Measurements from ENCODE around the gene PTPN20.

The PTPN20 gene

GRCh38 chr10:47049906-47050305 is 138.7 kb downstream of the PTPN20 start:
- Histone ChIP-seq H3K4me2 (ENCODE audit: low read depth, low read length, poor library complexity, severe bottlenecking) (no peak overlapping the region), H3K27me3 (ENCODE audit: insufficient read depth, low read length, poor library complexity, severe bottlenecking) (no peaks in the 10 kb centered on the region), H3K79me2 (ENCODE audit: insufficient read depth, low read length) (no peaks in the 10 kb centered on the region), H4K20me1 (ENCODE audit: insufficient read depth, low read length, poor library complexity, severe bottlenecking) (no peaks in the 10 kb centered on the region), H3F3A (ENCODE audit: low read depth) (no peaks in the 10 kb centered on the region), H3K4me1 (ENCODE audit: insufficient read depth, low read length, poor library complexity, severe bottlenecking) (peaks cover 21% of the 10 kb centered on the region), H3K9me2 (replicated peaks; ENCODE audit: low read depth, low read length) (no peaks in the 10 kb centered on the region), H3K4me3 (ENCODE audit: low read length, poor library complexity, severe bottlenecking) (no peak overlapping the region), H3K9me3 (ENCODE audit: insufficient read depth, low read depth, low read length) (no peaks in the 10 kb centered on the region), H3K36me3 (ENCODE audit: insufficient read depth, low read length) (no peaks in the 10 kb centered on the region), H3K9ac (ENCODE audit: low read depth, low read length, poor library complexity, severe bottlenecking) (no peak overlapping the region), H2AFZ (ENCODE audit: low read length) (no peak overlapping the region)
- TF ChIP-seq CTCF (conservative IDR thresholded peaks at IDR 0.05; ENCODE audit: low read length) (no peak), EZH2phosphoT487 (IDR thresholded peaks at IDR 0.05; ENCODE audit: borderline replicate concordance) (no peak)

- Histone ChIP-seq H3K4me3 (ENCODE audit: low read length, poor library complexity, severe bottlenecking) (no peak overlapping the region), H3F3A (ENCODE audit: low read depth) (no peaks in the 10 kb centered on the region), H4K20me1 (ENCODE audit: insufficient read depth, low read length, poor library complexity, severe bottlenecking) (no peaks in the 10 kb centered on the region), H3K79me2 (ENCODE audit: insufficient read depth, low read length) (no peaks in the 10 kb centered on the region), H3K9me3 (ENCODE audit: insufficient read depth, low read depth, low read length) (no peaks in the 10 kb centered on the region), H2AFZ (ENCODE audit: low read length) (no peak overlapping the region), H3K9ac (ENCODE audit: low read depth, low read length, poor library complexity, severe bottlenecking) (no peak overlapping the region), H3K27me3 (ENCODE audit: insufficient read depth, low read length, poor library complexity, severe bottlenecking) (no peaks in the 10 kb centered on the region), H3K36me3 (ENCODE audit: insufficient read depth, low read length) (no peaks in the 10 kb centered on the region), H3K4me1 (ENCODE audit: insufficient read depth, low read length, poor library complexity, severe bottlenecking) (peaks cover 30% of the 10 kb centered on the region), H3K9me2 (replicated peaks; ENCODE audit: low read depth, low read length) (no peaks in the 10 kb centered on the region), H3K4me2 (ENCODE audit: low read depth, low read length, poor library complexity, severe bottlenecking) (no peak overlapping the region)
- TF ChIP-seq EZH2phosphoT487 (IDR thresholded peaks at IDR 0.05; ENCODE audit: borderline replicate concordance) (no peak), CTCF (conservative IDR thresholded peaks at IDR 0.05; ENCODE audit: low read length) (no peak)
Measured at GRCh38 chr10:47050618-47051455, 139.6 kb downstream of the PTPN20 start.

GRCh38 chr10:47051741-47052238 is 140.6 kb downstream of the PTPN20 start:
- H3K27me3 ChIP-seq (ENCODE audit: insufficient read depth, low read length, poor library complexity, severe bottlenecking): no peaks in the 10 kb centered on the region
- no peaks in the 10 kb centered on the region for H3K9me2 ChIP-seq (replicated peaks; ENCODE audit: low read depth, low read length)
- no peaks in the 10 kb centered on the region for H3F3A ChIP-seq (ENCODE audit: low read depth)
- H3K9me3 ChIP-seq (ENCODE audit: insufficient read depth, low read depth, low read length): no peaks in the 10 kb centered on the region
- H3K4me1 ChIP-seq (ENCODE audit: insufficient read depth, low read length, poor library complexity, severe bottlenecking): peaks cover 40% of the 10 kb centered on the region
- H3K36me3 ChIP-seq (ENCODE audit: insufficient read depth, low read length): no peaks in the 10 kb centered on the region
- H3K4me3 ChIP-seq (ENCODE audit: low read length, poor library complexity, severe bottlenecking): no peak overlapping the region
- H3K9ac ChIP-seq (ENCODE audit: low read depth, low read length, poor library complexity, severe bottlenecking): no peak overlapping the region
- TF ChIP-seq EZH2phosphoT487 (IDR thresholded peaks at IDR 0.05; ENCODE audit: borderline replicate concordance) (no peak), CTCF (conservative IDR thresholded peaks at IDR 0.05; ENCODE audit: low read length) (no peak)
- no peaks in the 10 kb centered on the region for H3K79me2 ChIP-seq (ENCODE audit: insufficient read depth, low read length)
- H3K4me2 ChIP-seq (ENCODE audit: low read depth, low read length, poor library complexity, severe bottlenecking): no peak overlapping the region
- H2AFZ ChIP-seq (ENCODE audit: low read length): no peak overlapping the region
- no peaks in the 10 kb centered on the region for H4K20me1 ChIP-seq (ENCODE audit: insufficient read depth, low read length, poor library complexity, severe bottlenecking)
